Peyer's patch (tissue), 4 donors: ENCODE results near the gene ADGRL3.

Experiments
- POLR2A ChIP-seq, 2 donors: fragments of 450-650 bp; IDR thresholded peaks; one replicate each; pipeline ENCODE4 v1.5.1; 2017; ENCODE audit warnings: antibody characterized with exemption in 2 of 2, mild to moderate bottlenecking in 2 of 2, moderate library complexity in 2 of 2
- TF ChIP-seq, protein P1 (sequence below), 6 experiments: fragments of 450-650 bp in 4 of 6; fragments of 200-600 bp in 2 of 6; sonication (generic) in 1 of 6; IDR thresholded peaks; one replicate each; pipeline ENCODE4 v1.5.1; 2017 to 2019; ENCODE audit warnings: antibody characterized with exemption in 6 of 6, mild to moderate bottlenecking in 3 of 6, moderate library complexity in 1 of 6

GRCh38 chr4:61431131-61431530 is 231.0 kb downstream of the ADGRL3 start:
- TF ChIP-seq, protein P1, sequence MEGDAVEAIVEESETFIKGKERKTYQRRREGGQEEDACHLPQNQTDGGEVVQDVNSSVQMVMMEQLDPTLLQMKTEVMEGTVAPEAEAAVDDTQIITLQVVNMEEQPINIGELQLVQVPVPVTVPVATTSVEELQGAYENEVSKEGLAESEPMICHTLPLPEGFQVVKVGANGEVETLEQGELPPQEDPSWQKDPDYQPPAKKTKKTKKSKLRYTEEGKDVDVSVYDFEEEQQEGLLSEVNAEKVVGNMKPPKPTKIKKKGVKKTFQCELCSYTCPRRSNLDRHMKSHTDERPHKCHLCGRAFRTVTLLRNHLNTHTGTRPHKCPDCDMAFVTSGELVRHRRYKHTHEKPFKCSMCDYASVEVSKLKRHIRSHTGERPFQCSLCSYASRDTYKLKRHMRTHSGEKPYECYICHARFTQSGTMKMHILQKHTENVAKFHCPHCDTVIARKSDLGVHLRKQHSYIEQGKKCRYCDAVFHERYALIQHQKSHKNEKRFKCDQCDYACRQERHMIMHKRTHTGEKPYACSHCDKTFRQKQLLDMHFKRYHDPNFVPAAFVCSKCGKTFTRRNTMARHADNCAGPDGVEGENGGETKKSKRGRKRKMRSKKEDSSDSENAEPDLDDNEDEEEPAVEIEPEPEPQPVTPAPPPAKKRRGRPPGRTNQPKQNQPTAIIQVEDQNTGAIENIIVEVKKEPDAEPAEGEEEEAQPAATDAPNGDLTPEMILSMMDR (IDR thresholded peaks at IDR 0.05), result no peak
- no peak for TF ChIP-seq POLR2A (IDR thresholded peaks at IDR 0.05)
